Spleen (tissue), 11 donors: Measurements from ENCODE around the gene VEGFB. TPM values are rescaled to one million over a fixed set of nuclear protein-coding genes. Genes with fewer than 3 reads are reported as not detected.

Experiments
- DNase-seq: peaks from one replicate; pipeline ENCODE4 v3.0.0-alpha.2; 2020
- H3K27ac ChIP-seq, 8 donors: fragments of 200-600 bp; sonication (generic) in 7 of 8; 1 replicate in 4 of 8; 2 replicates in 4 of 8; pipeline versions ENCODE4 v1.5.0 to v1.8.0; 2016 to 2021; ENCODE audit warnings: inconsistent platforms in 4 of 8, mild to moderate bottlenecking in 4 of 8, moderate library complexity in 1 of 8
- H3K27me3 ChIP-seq, 7 donors: fragments of 200-600 bp; sonication (generic) in 6 of 7; replicated peaks in 1 of 7; 1 replicate in 4 of 7; 2 replicates in 3 of 7; pipeline versions ENCODE4 v1.5.0 to v1.8.0; 2016 to 2021; ENCODE audit warnings: inconsistent platforms in 3 of 7, mild to moderate bottlenecking in 1 of 7
- H3K36me3 ChIP-seq, 6 donors: fragments of 200-600 bp; sonication (generic) in 5 of 6; 1 replicate in 4 of 6; 2 replicates in 2 of 6; pipeline versions ENCODE4 v1.5.0 to v1.8.0; 2016 to 2021; ENCODE audit warnings: inconsistent platforms in 2 of 6
- H3K4me1 ChIP-seq, 6 donors: fragments of 200-600 bp; sonication (generic) in 5 of 6; 1 replicate in 3 of 6; 2 replicates in 3 of 6; pipeline versions ENCODE4 v1.5.0 to v1.8.0; 2016 to 2021; ENCODE audit warnings: inconsistent platforms in 3 of 6
- H3K4me3 ChIP-seq, 8 donors: fragments of 200-600 bp; sonication (generic) in 7 of 8; 1 replicate in 4 of 8; 2 replicates in 4 of 8; pipeline versions ENCODE4 v1.5.0 to v1.8.0; 2016 to 2021; ENCODE audit warnings: inconsistent platforms in 4 of 8, mild to moderate bottlenecking in 4 of 8, moderate library complexity in 2 of 8
- H3K9me3 ChIP-seq, 8 donors: fragments of 200-600 bp; sonication (generic) in 7 of 8; 1 replicate in 4 of 8; 2 replicates in 4 of 8; pipeline versions ENCODE4 v1.5.0 to v1.8.0; 2016 to 2021; ENCODE audit warnings: inconsistent platforms in 4 of 8
- CTCF ChIP-seq, 11 experiments: fragments of 200-600 bp in 7 of 11; fragments of 450-650 bp in 4 of 11; sonication (generic) in 4 of 11; IDR thresholded peaks in 8 of 11; conservative IDR thresholded peaks in 3 of 11; 1 replicate in 7 of 11; 2 replicates in 4 of 11; pipeline versions ENCODE4 v1.4.0 to v1.8.0; 2016 to 2021; ENCODE audit warnings: antibody characterized with exemption in 11 of 11, inconsistent platforms in 4 of 11, mild to moderate bottlenecking in 1 of 11
- POLR2A ChIP-seq, 3 donors: fragments of 450-650 bp; IDR thresholded peaks; one replicate each; pipeline ENCODE4 v1.5.1; 2017; ENCODE audit warnings: antibody characterized with exemption in 3 of 3, mild to moderate bottlenecking in 1 of 3
- POLR2AphosphoS5 ChIP-seq, 3 donors: sonication (generic); formaldehyde crosslinking; IDR thresholded peaks; one replicate each; pipeline ENCODE4 v1.5.1; 2017; ENCODE audit warnings: antibody characterized with exemption in 3 of 3
- WGBS, 5 donors: extraction: QIAGEN DNeasy Blood & Tissue Kit in 3 of 5; methylation state at CpG; one replicate each; pipeline versions ENCODE4 v1.1.5 to v1.1.7; 2013 to 2018; 5-methylcytosine and 5-hydroxymethylcytosine counted together
- intact Hi-C: fragments of 100-400 bp; cut with DNase I; formaldehyde crosslinking; loops from one replicate; pipeline ENCODE4 v1.15.0; 2023; ENCODE audit warnings: low total_unique reads
- polyA plus RNA-seq, 3 donors: library from polyadenylated mRNA; stranded (reverse); fragments of 200-250 nt; gene quantifications; one replicate each; pipeline ENCODE4 v1.2.1, GENCODE V29; 2013
- total RNA-seq, 7 donors: library from RNA; depleted of rRNA in 3 of 7; stranded (reverse); fragments of >200 nt in 3 of 7; fragmentation: NEBNext Ultra II Directional in 4 of 7; extraction: Animal tissue kit (Norgen Biotek cat#: 25700) in 4 of 7; gene quantifications; one replicate each; pipeline versions ENCODE4 v1.1.0 to v1.2.1, GENCODE V29; 2016 to 2021
- donor health status: healthy with polysubstance abuse.
- donor health status: DM: no; HTN: no; CAD: no; lungs with moderate emphysema.
- donor health status: DM: no; HTN: no; CAD: no.
- donor health status: Bipolar disorder and iron deficiency.
- donor health status: healthy.
- donor health status: DM: no; HTN: no; CAD: no.
- donor health status: DM: yes; HTN: yes; CAD: no.

VEGFB gene
- total and polyA plus RNA-seq, 10 donors = 38.3 to 103 (median 84.4) TPM

GRCh38 chr11:64275031-64275800 lies 40.8 kb downstream of the VEGFB start:
- Histone ChIP-seq H3K9me3 (no peaks in the 10 kb centered on the region), H3K4me1 (peaks cover 5 to 32% (median 14%) of the 10 kb centered on the region in 6 donors), H3K27me3 (no peaks in the 10 kb centered on the region), H3K4me3 (no peak overlapping the region), H3K27ac (no peak overlapping the region), H3K36me3 (peaks cover 0 to 44% (median 20%) of the 10 kb centered on the region in 6 donors)
- TF ChIP-seq POLR2A (IDR thresholded peaks at IDR 0.05) = no peak
- no peak for TF ChIP-seq POLR2AphosphoS5 (IDR thresholded peaks at IDR 0.05)
- TF ChIP-seq CTCF (IDR thresholded peaks at IDR 0.05 in 8 of 11, conservative IDR thresholded peaks at IDR 0.05 in 3 of 11) = no peak
- DNase-seq = no peak
- intact Hi-C loops = no loop called here
- 84 to 95% (median 94%) methylated on average over 14 to 15 of the region's 15 CpGs for whole genome bisulfite sequencing, 5 donors

DNA sequence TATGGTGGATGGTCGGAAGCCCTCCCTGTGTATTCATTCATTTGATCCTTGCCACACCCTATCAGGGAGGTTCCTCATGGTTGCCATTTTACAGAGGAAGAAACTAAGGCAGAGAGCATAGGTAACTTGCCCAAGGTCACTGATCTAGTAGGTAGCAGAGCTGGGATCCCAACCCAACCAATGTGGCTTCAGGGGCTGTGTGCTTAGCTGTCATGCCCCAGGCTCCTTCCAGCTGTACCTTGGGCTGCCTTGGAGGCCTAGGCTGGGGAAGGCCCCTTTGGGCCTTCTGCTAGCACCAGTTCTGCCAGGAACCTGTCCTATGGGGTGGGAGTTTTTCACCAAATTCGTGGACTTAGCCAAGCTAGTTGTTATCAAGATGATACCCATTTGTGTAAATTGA lies 41.5 kb downstream of the VEGFB start:
- intact Hi-C loops = no loop called here
- no peak overlapping the region for H3K4me3 ChIP-seq
- 43 to 100% (median 89%) methylated on average over 1 to 2 of the region's 2 CpGs for WGBS, 5 donors
- no peak for TF ChIP-seq POLR2A (IDR thresholded peaks at IDR 0.05)
- TF ChIP-seq CTCF (IDR thresholded peaks at IDR 0.05 in 8 of 11, conservative IDR thresholded peaks at IDR 0.05 in 3 of 11) = no peak
- no peak for TF ChIP-seq POLR2AphosphoS5 (IDR thresholded peaks at IDR 0.05)
- H3K27me3 ChIP-seq = no peaks in the 10 kb centered on the region
- H3K36me3 ChIP-seq = peaks cover 0 to 47% (median 20%) of the 10 kb centered on the region in 6 donors
- peaks cover 5 to 27% (median 14%) of the 10 kb centered on the region in 6 donors for H3K4me1 ChIP-seq
- no peak for DNase-seq
- no peak overlapping the region for H3K27ac ChIP-seq
- H3K9me3 ChIP-seq = no peaks in the 10 kb centered on the region

- Histone ChIP-seq H3K27me3 (no peaks in the 10 kb centered on the region), H3K36me3 (peaks cover 0 to 57% (median 20%) of the 10 kb centered on the region in 6 donors), H3K4me1 (peaks cover 3 to 21% (median 11%) of the 10 kb centered on the region in 6 donors), H3K27ac (no peak overlapping the region), H3K4me3 (no peak overlapping the region), H3K9me3 (no peaks in the 10 kb centered on the region)
- 82 to 91% (median 86%) methylated on average over 17 of the region's 17 CpGs for WGBS, 5 donors
- intact Hi-C loops = no loop called here
- DNase-seq = no peak
- TF ChIP-seq POLR2A (IDR thresholded peaks at IDR 0.05) (no peak), POLR2AphosphoS5 (IDR thresholded peaks at IDR 0.05) (no peak), CTCF (IDR thresholded peaks at IDR 0.05 in 8 of 11, conservative IDR thresholded peaks at IDR 0.05 in 3 of 11) (no peak)
These were observed 42.5 kb downstream of the VEGFB start for GRCh38 chr11:64276653-64277431.
